DND-41 (cell line): Measurements from ENCODE around the gene CCDC106.

Experiments
- ATAC-seq: fragments of 200-7000 bp; cut with Tn5 transposase; 3 replicates; pipeline ENCODE4 v1.9.1; 2021; ENCODE audit warnings: low read depth; ENCODE audit not compliant: insufficient read depth
- DNase-seq: peaks from one replicate; pipeline ENCODE4 v3.0.0-alpha.2; 2020
- H2AFZ ChIP-seq: 2 replicates; pipeline ENCODE4 v1.6.0; 2012; ENCODE audit warnings: low read depth, low read length
- H3K27ac ChIP-seq: 2 replicates; pipeline ENCODE4 v1.5.1; 2012; ENCODE audit warnings: low read length, inconsistent platforms
- H3K27me3 ChIP-seq: fragments of 200-600 bp; sonication (generic); 2 replicates; pipeline ENCODE4 v1.6.0; 2012; ENCODE audit warnings: low read length, mild to moderate bottlenecking, inconsistent platforms; ENCODE audit not compliant: insufficient read depth, poor library complexity
- H3K36me3 ChIP-seq: 2 replicates; pipeline ENCODE4 v1.5.1; 2012; ENCODE audit warnings: low read length, inconsistent platforms; ENCODE audit not compliant: insufficient read depth
- H3K4me1 ChIP-seq: 2 replicates; pipeline ENCODE4 v1.5.1; 2012; ENCODE audit warnings: mild to moderate bottlenecking, low read length; ENCODE audit not compliant: insufficient read depth
- H3K4me2 ChIP-seq: 2 replicates; pipeline ENCODE4 v1.6.0; 2012; ENCODE audit warnings: mild to moderate bottlenecking, moderate library complexity, low read length, inconsistent platforms; ENCODE audit not compliant: insufficient read depth
- H3K4me3 ChIP-seq, 2 experiments: fragments of 200-600 bp in 1 of 2; shearing (Covaris generic) in 1 of 2; 2 replicates each; pipeline ENCODE4 v1.5.1; 2012 to 2016; ENCODE audit warnings: inconsistent platforms in 2 of 2, low read length in 2 of 2, mild to moderate bottlenecking in 2 of 2, low read depth in 1 of 2, moderate library complexity in 1 of 2
- H3K79me2 ChIP-seq: 2 replicates; pipeline ENCODE4 v1.6.0; 2012; ENCODE audit warnings: low read length, inconsistent platforms; ENCODE audit not compliant: insufficient read depth
- H3K9ac ChIP-seq: 2 replicates; pipeline ENCODE4 v1.6.0; 2012; ENCODE audit warnings: low read depth, mild to moderate bottlenecking, inconsistent platforms, low read length, moderate library complexity
- H3K9me3 ChIP-seq: 2 replicates; pipeline ENCODE4 v1.5.1; 2012; ENCODE audit warnings: low read length, moderate library complexity, mild to moderate bottlenecking, inconsistent platforms; ENCODE audit not compliant: insufficient read depth, severe bottlenecking
- H4K20me1 ChIP-seq: 2 replicates; pipeline ENCODE4 v1.6.0; 2012; ENCODE audit warnings: low read length; ENCODE audit not compliant: insufficient read depth
- EZH2 ChIP-seq: IDR thresholded peaks from 3 replicates; pipeline ENCODE4 v1.6.1; 2012; ENCODE audit warnings: borderline replicate concordance, low read depth, mild to moderate bottlenecking, moderate library complexity, low read length, inconsistent platforms; ENCODE audit not compliant: severe bottlenecking
- TF ChIP-seq, protein P1 (sequence below): IDR thresholded peaks from 2 replicates; pipeline ENCODE4 v1.5.1; 2012; ENCODE audit warnings: borderline replicate concordance, low read length, moderate library complexity, mild to moderate bottlenecking; ENCODE audit not compliant: poor library complexity, severe bottlenecking; ENCODE audit errors: extremely low read depth

Gene CCDC106

GRCh38 chr19:55622242-55622969 lies 25.6 kb upstream of the CCDC106 start:
- Histone ChIP-seq H3K27me3 (no peaks in the 10 kb centered on the region), H3K9me3 (no peaks in the 10 kb centered on the region), H3K36me3 (peaks cover 12% of the 10 kb centered on the region), H3K4me1 (peaks cover 28% of the 10 kb centered on the region), H3K79me2 (no peaks in the 10 kb centered on the region), H3K9ac (no peak overlapping the region), H4K20me1 (no peaks in the 10 kb centered on the region), H3K4me3 (no peak overlapping the region), H2AFZ (no peak overlapping the region), H3K4me2 (no peak overlapping the region), H3K27ac (no peak overlapping the region)
- no peak for TF ChIP-seq EZH2
- TF ChIP-seq, protein P1, sequence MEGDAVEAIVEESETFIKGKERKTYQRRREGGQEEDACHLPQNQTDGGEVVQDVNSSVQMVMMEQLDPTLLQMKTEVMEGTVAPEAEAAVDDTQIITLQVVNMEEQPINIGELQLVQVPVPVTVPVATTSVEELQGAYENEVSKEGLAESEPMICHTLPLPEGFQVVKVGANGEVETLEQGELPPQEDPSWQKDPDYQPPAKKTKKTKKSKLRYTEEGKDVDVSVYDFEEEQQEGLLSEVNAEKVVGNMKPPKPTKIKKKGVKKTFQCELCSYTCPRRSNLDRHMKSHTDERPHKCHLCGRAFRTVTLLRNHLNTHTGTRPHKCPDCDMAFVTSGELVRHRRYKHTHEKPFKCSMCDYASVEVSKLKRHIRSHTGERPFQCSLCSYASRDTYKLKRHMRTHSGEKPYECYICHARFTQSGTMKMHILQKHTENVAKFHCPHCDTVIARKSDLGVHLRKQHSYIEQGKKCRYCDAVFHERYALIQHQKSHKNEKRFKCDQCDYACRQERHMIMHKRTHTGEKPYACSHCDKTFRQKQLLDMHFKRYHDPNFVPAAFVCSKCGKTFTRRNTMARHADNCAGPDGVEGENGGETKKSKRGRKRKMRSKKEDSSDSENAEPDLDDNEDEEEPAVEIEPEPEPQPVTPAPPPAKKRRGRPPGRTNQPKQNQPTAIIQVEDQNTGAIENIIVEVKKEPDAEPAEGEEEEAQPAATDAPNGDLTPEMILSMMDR, result no peak
- DNase-seq (no peak), ATAC-seq (no peak)

DNA sequence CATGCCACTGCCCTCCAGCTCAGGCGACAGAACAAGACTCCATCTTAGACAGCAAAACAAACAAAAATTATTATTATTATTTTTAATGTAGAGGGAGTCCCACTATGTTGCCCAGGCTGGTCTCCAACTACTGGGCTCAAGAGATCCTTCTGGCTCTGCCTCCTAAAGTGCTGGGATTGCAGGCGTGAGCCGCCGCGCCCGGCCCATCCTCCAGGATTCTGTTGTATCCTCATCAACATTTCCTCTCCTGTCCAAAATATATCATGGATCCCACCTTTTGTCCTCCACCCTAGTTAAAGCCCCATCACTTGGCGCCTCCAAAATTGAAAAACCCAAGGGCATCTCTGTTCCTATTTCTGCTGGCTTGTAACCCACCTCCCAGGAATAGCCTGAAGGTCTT lies 24.9 kb upstream of the CCDC106 start:
- no peak for ATAC-seq
- H3K79me2 ChIP-seq, result no peaks in the 10 kb centered on the region
- H3K4me3 ChIP-seq, result no peak overlapping the region

DNA sequence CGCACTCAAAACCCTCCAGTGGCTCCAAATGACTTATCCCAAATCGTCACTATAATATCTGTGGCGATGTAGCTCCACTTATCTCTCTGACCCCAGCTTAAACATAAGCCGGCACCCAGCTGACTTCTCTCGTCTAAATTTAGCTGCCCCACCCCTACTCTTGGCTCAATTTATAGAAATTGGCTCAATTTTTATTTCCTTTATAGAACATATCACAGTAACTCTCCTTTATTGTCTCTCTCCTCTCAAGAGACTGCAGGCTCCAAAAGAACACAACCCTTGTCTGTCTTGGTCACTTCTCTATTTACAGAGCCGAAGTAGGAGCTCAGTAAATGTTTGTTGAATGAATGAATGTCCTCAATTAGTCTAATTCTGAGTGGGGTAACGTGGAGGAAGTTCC lies 24.5 kb upstream of the CCDC106 start:
- Histone ChIP-seq H3K27ac (peak overlapping the region; percentile 39; the same call in 1 of the 2 replicates), H3K79me2 (no peaks in the 10 kb centered on the region), H2AFZ (no peak overlapping the region), H4K20me1 (no peaks in the 10 kb centered on the region), H3K36me3 (peaks cover 8% of the 10 kb centered on the region), H3K4me3 (peak overlapping the region; percentile 11 to 61; a peak in 3 of 4 replicates), H3K4me2 (peak overlapping the region; percentile 64), H3K27me3 (no peaks in the 10 kb centered on the region), H3K9ac (no peak overlapping the region), H3K9me3 (no peaks in the 10 kb centered on the region), H3K4me1 (peaks cover 28% of the 10 kb centered on the region)
- TF ChIP-seq EZH2, result no peak
- TF ChIP-seq, protein P1, result no peak
- DNase-seq, result no peak
- no peak for ATAC-seq

More for the DNA sequence above, 24.9 kb upstream of the CCDC106 start:
- peak overlapping the region; percentile 64 for H3K4me2 ChIP-seq
- no peaks in the 10 kb centered on the region for H3K27me3 ChIP-seq
- no peak for TF ChIP-seq EZH2
- TF ChIP-seq, protein P1, result no peak
- H2AFZ ChIP-seq, result no peak overlapping the region
- no peak overlapping the region for H3K27ac ChIP-seq
- no peak for DNase-seq
- peaks cover 8% of the 10 kb centered on the region for H3K36me3 ChIP-seq
- no peak overlapping the region for H3K9ac ChIP-seq
- H4K20me1 ChIP-seq, result no peaks in the 10 kb centered on the region
- peaks cover 28% of the 10 kb centered on the region for H3K4me1 ChIP-seq
- no peaks in the 10 kb centered on the region for H3K9me3 ChIP-seq
